ENCODE results near the gene ERN1. TPM values are rescaled to one million over a fixed set of nuclear protein-coding genes. Genes with fewer than 3 reads are reported as not detected.
"Not testable (repeated sequence)": the region's sequence is repeated elsewhere in the genome, so short reads cannot be mapped to it uniquely, and the experiment has no call there.

The ERN1 gene
- total and polyA plus RNA-seq, 2 experiments from 2014 or later = 10.3 to 16.5 TPM

- WGBS (ENCODE audit: low lambda C conversion rate, missing lambda C conversion rate) = 90% methylated on average over 3 of the region's 3 CpGs
- H3K4me2 ChIP-seq = no peak overlapping the region
- no peaks in the 10 kb centered on the region for H3K9me3 ChIP-seq (ENCODE audit: low read depth)
- H3K27me3 ChIP-seq = no peaks in the 10 kb centered on the region
- no peaks in the 10 kb centered on the region for H3K36me3 ChIP-seq (replicated peaks; ENCODE audit: insufficient read depth, low read depth)
- TF ChIP-seq EZH2phosphoT487 (IDR thresholded peaks at IDR 0.05; ENCODE audit: low read depth, severe bottlenecking, unreplicated experiment) = no peak
- DNase-seq (ENCODE audit: low spot score) = no peak
- no peak overlapping the region for H3K4me3 ChIP-seq
- H3K9me2 ChIP-seq (replicated peaks; ENCODE audit: insufficient read depth) = no peaks in the 10 kb centered on the region
- no peak overlapping the region for H3K27ac ChIP-seq
- H3K79me2 ChIP-seq = peaks cover 96% of the 10 kb centered on the region
- peaks cover 23% of the 10 kb centered on the region for H3K4me1 ChIP-seq (ENCODE audit: insufficient read depth)
- peaks cover 14% of the 10 kb centered on the region for H4K20me1 ChIP-seq (ENCODE audit: insufficient read depth, poor library complexity, severe bottlenecking)
- H2AFZ ChIP-seq = no peak overlapping the region
These were observed 5.3 kb downstream of the ERN1 start for GRCh38 chr17:64124609-64125008.

GRCh38 chr17:64123114-64123513, 6.8 kb downstream of the ERN1 start:
- no peaks in the 10 kb centered on the region for H3K36me3 ChIP-seq (replicated peaks; ENCODE audit: insufficient read depth, low read depth)
- DNase-seq (ENCODE audit: low spot score) = no peak
- no peak overlapping the region for H2AFZ ChIP-seq
- H3K79me2 ChIP-seq = peaks cover 91% of the 10 kb centered on the region
- 56% methylated on average over 4 of the region's 4 CpGs for WGBS (ENCODE audit: low lambda C conversion rate, missing lambda C conversion rate)
- no peak overlapping the region for H3K27ac ChIP-seq
- no peak overlapping the region for H3K4me3 ChIP-seq
- H4K20me1 ChIP-seq (ENCODE audit: insufficient read depth, poor library complexity, severe bottlenecking) = peaks cover 7% of the 10 kb centered on the region
- no peaks in the 10 kb centered on the region for H3K27me3 ChIP-seq
- no peaks in the 10 kb centered on the region for H3K9me2 ChIP-seq (replicated peaks; ENCODE audit: insufficient read depth)
- no peaks in the 10 kb centered on the region for H3K9me3 ChIP-seq (ENCODE audit: low read depth)
- H3K4me1 ChIP-seq (ENCODE audit: insufficient read depth) = peaks cover 14% of the 10 kb centered on the region
- TF ChIP-seq, protein P1, sequence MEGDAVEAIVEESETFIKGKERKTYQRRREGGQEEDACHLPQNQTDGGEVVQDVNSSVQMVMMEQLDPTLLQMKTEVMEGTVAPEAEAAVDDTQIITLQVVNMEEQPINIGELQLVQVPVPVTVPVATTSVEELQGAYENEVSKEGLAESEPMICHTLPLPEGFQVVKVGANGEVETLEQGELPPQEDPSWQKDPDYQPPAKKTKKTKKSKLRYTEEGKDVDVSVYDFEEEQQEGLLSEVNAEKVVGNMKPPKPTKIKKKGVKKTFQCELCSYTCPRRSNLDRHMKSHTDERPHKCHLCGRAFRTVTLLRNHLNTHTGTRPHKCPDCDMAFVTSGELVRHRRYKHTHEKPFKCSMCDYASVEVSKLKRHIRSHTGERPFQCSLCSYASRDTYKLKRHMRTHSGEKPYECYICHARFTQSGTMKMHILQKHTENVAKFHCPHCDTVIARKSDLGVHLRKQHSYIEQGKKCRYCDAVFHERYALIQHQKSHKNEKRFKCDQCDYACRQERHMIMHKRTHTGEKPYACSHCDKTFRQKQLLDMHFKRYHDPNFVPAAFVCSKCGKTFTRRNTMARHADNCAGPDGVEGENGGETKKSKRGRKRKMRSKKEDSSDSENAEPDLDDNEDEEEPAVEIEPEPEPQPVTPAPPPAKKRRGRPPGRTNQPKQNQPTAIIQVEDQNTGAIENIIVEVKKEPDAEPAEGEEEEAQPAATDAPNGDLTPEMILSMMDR (IDR thresholded peaks at IDR 0.05; ENCODE audit: poor library complexity) = no peak
- TF ChIP-seq EZH2 (IDR thresholded peaks at IDR 0.05; ENCODE audit: borderline replicate concordance) (no peak), EZH2phosphoT487 (IDR thresholded peaks at IDR 0.05; ENCODE audit: low read depth, severe bottlenecking, unreplicated experiment) (no peak)
- H3K4me2 ChIP-seq = no peak overlapping the region

DNA sequence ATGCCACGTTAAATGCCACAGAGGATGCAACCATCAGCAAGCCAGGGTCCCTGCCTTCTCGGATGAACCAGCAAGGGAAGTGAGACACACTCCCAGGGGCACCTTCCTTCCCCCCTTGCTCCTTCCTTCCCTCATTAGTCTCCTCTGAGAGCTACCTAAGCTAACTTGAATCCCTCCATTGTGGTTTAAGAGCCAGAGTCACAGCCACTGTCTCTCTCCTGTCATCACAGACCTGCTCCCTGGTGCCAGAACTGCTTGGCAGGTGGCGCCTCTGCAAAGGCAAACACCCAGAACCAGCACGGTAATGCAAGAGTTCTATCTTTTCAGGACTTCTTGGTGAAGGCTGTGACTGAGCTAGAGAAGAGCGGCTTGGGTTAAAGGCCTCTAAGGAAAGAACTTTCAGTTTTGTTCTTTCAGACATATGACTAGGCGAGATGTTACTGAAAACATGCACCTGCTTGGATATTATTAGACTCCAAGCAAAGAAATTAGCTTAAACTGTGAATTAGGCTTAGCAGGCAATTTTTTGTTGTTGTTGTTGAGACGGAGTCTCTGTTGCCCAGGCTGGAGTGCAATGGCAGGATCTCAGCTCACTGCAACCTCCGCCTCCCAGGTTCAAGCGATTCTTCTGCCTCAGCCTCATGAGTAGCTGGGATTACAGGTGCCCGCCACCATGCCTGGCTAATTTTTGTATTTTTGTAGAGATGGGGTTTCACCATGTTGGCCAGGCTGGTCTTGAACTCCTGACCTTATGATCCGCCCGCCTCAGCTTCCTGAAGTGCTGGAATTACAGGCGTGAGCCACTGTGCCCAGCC, 8.8 kb downstream of the ERN1 start:
- not testable (repeated sequence) for DNase-seq (ENCODE audit: low spot score); H3K36me3 ChIP-seq (replicated peaks; ENCODE audit: insufficient read depth, low read depth); H4K20me1 ChIP-seq (ENCODE audit: insufficient read depth, poor library complexity, severe bottlenecking); H3K9me2 ChIP-seq (replicated peaks; ENCODE audit: insufficient read depth); H3K4me3 ChIP-seq; H3K9me3 ChIP-seq (ENCODE audit: low read depth); H3K27ac ChIP-seq; H3K27me3 ChIP-seq; H3K4me2 ChIP-seq; H2AFZ ChIP-seq
- WGBS (ENCODE audit: low lambda C conversion rate, missing lambda C conversion rate) = 94% methylated on average over 13 of the region's 13 CpGs
- Histone ChIP-seq H3K79me2 (peaks cover 85% of the 10 kb centered on the region), H3K4me1 (ENCODE audit: insufficient read depth) (peaks cover 14% of the 10 kb centered on the region)

GRCh38 chr17:64120159-64120810, 9.7 kb downstream of the ERN1 start:
- Histone ChIP-seq H3K9me3 (ENCODE audit: low read depth) (no peaks in the 10 kb centered on the region), H3K4me1 (ENCODE audit: insufficient read depth) (peaks cover 14% of the 10 kb centered on the region)

More at GRCh38 chr17:64120159-64120810, 9.7 kb downstream of the ERN1 start:
- no peaks in the 10 kb centered on the region for H4K20me1 ChIP-seq (ENCODE audit: insufficient read depth, poor library complexity, severe bottlenecking)
- no peak overlapping the region for H3K4me2 ChIP-seq
- 81% methylated on average over 3 of the region's 3 CpGs for WGBS (ENCODE audit: low lambda C conversion rate, missing lambda C conversion rate)
- TF ChIP-seq EZH2phosphoT487 (IDR thresholded peaks at IDR 0.05; ENCODE audit: low read depth, severe bottlenecking, unreplicated experiment) (no peak), EZH2 (IDR thresholded peaks at IDR 0.05; ENCODE audit: borderline replicate concordance) (no peak)
- TF ChIP-seq, protein P1 (IDR thresholded peaks at IDR 0.05; ENCODE audit: poor library complexity) = no peak
- no peak overlapping the region for H2AFZ ChIP-seq
- no peaks in the 10 kb centered on the region for H3K27me3 ChIP-seq
- no peaks in the 10 kb centered on the region for H3K9me2 ChIP-seq (replicated peaks; ENCODE audit: insufficient read depth)
- H3K79me2 ChIP-seq = peaks cover 81% of the 10 kb centered on the region
- H3K36me3 ChIP-seq (replicated peaks; ENCODE audit: insufficient read depth, low read depth) = no peaks in the 10 kb centered on the region
- DNase-seq (ENCODE audit: low spot score) = no peak
- H3K4me3 ChIP-seq = no peak overlapping the region
- peak overlapping the region; percentile 52 for H3K27ac ChIP-seq
